Loucy (cell line): ENCODE results near the gene ABCA3.

ENCODE experiments used
- H2AFZ ChIP-seq: fragments of 200-600 bp; sonication (generic); 2 replicates; pipeline ENCODE4 v1.6.0; 2016; ENCODE audit warnings: antibody characterized with exemption, mild to moderate bottlenecking, low read length, moderate library complexity
- H3F3A ChIP-seq: fragments of 200-600 bp; 2 replicates; pipeline ENCODE4 v1.6.0; 2016; ENCODE audit warnings: antibody characterized with exemption, low read depth, mild to moderate bottlenecking
- H3K27me3 ChIP-seq: fragments of 200-600 bp; sonication (generic); 2 replicates; pipeline ENCODE4 v1.6.1; 2014; ENCODE audit warnings: low read length, mild to moderate bottlenecking; ENCODE audit not compliant: insufficient read depth, poor library complexity, severe bottlenecking
- H3K36me3 ChIP-seq: fragments of 200-600 bp; sonication (generic); 2 replicates; pipeline ENCODE4 v1.6.1; 2016; ENCODE audit warnings: low read length; ENCODE audit not compliant: insufficient read depth
- H3K4me1 ChIP-seq: fragments of 200-600 bp; sonication (generic); 2 replicates; pipeline ENCODE4 v1.5.1; 2014; ENCODE audit warnings: low read length, mild to moderate bottlenecking; ENCODE audit not compliant: insufficient read depth, poor library complexity, severe bottlenecking
- H3K4me2 ChIP-seq: fragments of 200-600 bp; sonication (generic); 2 replicates; pipeline ENCODE4 v1.6.0; 2014; ENCODE audit warnings: antibody characterized with exemption, low read length, low read depth, mild to moderate bottlenecking; ENCODE audit not compliant: poor library complexity, severe bottlenecking
- H3K4me3 ChIP-seq: fragments of 200-600 bp; sonication (generic); 2 replicates; pipeline ENCODE4 v1.5.1; 2014; ENCODE audit warnings: low read length, mild to moderate bottlenecking, mixed read lengths; ENCODE audit not compliant: poor library complexity, severe bottlenecking
- H3K79me2 ChIP-seq: fragments of 200-600 bp; sonication (generic); 2 replicates; pipeline ENCODE4 v1.6.1; 2014; ENCODE audit warnings: low read length; ENCODE audit not compliant: insufficient read depth
- H3K9ac ChIP-seq: fragments of 200-600 bp; sonication (generic); 2 replicates; pipeline ENCODE4 v1.6.0; 2014; ENCODE audit warnings: mild to moderate bottlenecking, low read depth, low read length, moderate library complexity; ENCODE audit not compliant: poor library complexity, severe bottlenecking
- H3K9me2 ChIP-seq: fragments of 200-600 bp; sonication (generic); replicated peaks from 2 replicates; pipeline ENCODE4 v1.6.1; 2016; ENCODE audit warnings: low read depth, low read length, mixed read lengths
- H3K9me3 ChIP-seq: fragments of 200-600 bp; sonication (generic); 2 replicates; pipeline ENCODE4 v1.6.1; 2014; ENCODE audit warnings: mild to moderate bottlenecking, antibody characterized with exemption, low read length, low read depth; ENCODE audit not compliant: insufficient read depth
- H4K20me1 ChIP-seq: fragments of 200-600 bp; sonication (generic); 2 replicates; pipeline ENCODE4 v1.6.0; 2014; ENCODE audit warnings: antibody characterized with exemption, low read length, mild to moderate bottlenecking; ENCODE audit not compliant: insufficient read depth, poor library complexity, severe bottlenecking
- CTCF ChIP-seq: fragments of 200-600 bp; sonication (generic); conservative IDR thresholded peaks from 2 replicates; pipeline ENCODE4 v1.5.1; 2014; ENCODE audit warnings: mild to moderate bottlenecking, antibody characterized with exemption, low read length
- EZH2phosphoT487 ChIP-seq: fragments of 200-600 bp; IDR thresholded peaks from 2 replicates; pipeline ENCODE4 v1.6.1; 2018; ENCODE audit warnings: antibody characterized with exemption, mild to moderate bottlenecking, moderate library complexity, borderline replicate concordance

ABCA3 gene

DNA sequence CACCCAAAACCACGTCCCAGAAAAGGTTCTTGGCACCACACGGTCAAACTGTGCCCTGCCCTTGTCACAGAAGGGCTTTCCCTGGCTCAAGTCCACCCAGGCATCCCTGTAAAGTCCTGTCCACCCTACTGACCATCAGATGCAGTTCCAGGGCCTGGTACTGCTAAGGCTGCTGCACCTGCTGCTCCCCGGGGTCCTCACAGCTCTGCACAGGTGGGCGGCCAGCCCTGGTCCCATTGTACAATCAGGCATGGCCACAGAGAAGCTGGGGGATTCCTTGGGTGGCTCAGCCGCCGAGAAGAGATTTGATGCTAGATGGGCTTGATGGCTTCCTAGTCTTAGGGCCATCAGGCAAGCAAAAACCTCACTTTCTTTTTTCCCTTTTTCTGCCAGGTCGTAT, 15.3 kb downstream of the ABCA3 start:
- Histone ChIP-seq H3K4me2 (no peak overlapping the region), H3K4me3 (no peak overlapping the region), H3K9ac (no peak overlapping the region)

GRCh38 chr16:2324296-2324859, 16.1 kb downstream of the ABCA3 start:
- H3K36me3 ChIP-seq = no peaks in the 10 kb centered on the region
- H2AFZ ChIP-seq = no peak overlapping the region
- no peak overlapping the region for H3K9ac ChIP-seq

More for the DNA sequence above, 15.3 kb downstream of the ABCA3 start:
- Histone ChIP-seq H3K27me3 (no peaks in the 10 kb centered on the region), H3K9me2 (no peaks in the 10 kb centered on the region), H2AFZ (no peak overlapping the region), H3K79me2 (no peaks in the 10 kb centered on the region), H3F3A (no peaks in the 10 kb centered on the region), H4K20me1 (no peaks in the 10 kb centered on the region), H3K4me1 (no peaks in the 10 kb centered on the region), H3K9me3 (no peaks in the 10 kb centered on the region), H3K36me3 (no peaks in the 10 kb centered on the region)
- TF ChIP-seq CTCF = no peak
- no peak for TF ChIP-seq EZH2phosphoT487

DNA sequence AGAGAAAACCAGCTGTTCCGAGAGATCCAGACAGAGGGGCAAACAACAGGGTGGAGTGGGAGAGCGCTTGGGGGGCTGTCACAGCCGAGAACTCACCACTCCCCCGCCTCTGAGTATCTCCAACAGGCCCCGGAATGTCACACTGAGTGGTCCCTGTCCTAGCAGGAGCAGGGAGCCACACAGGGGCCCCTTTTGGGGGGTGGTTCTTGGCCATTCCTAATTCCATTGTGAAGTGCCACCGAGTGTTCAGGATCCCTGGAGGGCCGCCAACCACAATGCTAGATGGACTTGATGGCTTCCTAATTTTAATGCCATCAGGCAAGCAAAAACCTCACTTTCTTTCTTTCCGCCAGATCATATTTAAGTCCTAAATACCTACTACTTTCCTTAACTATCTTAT, 16.8 kb downstream of the ABCA3 start:
- Histone ChIP-seq H2AFZ (no peak overlapping the region), H3K9me2 (no peaks in the 10 kb centered on the region), H3K4me3 (no peak overlapping the region), H3K9me3 (no peaks in the 10 kb centered on the region), H3F3A (no peaks in the 10 kb centered on the region), H3K4me2 (no peak overlapping the region), H3K36me3 (no peaks in the 10 kb centered on the region), H3K27me3 (no peaks in the 10 kb centered on the region), H3K4me1 (no peaks in the 10 kb centered on the region), H3K9ac (no peak overlapping the region), H3K79me2 (no peaks in the 10 kb centered on the region), H4K20me1 (no peaks in the 10 kb centered on the region)
- TF ChIP-seq EZH2phosphoT487 = no peak
- no peak for TF ChIP-seq CTCF

More at GRCh38 chr16:2324296-2324859, 16.1 kb downstream of the ABCA3 start:
- H4K20me1 ChIP-seq = no peaks in the 10 kb centered on the region
- H3K4me3 ChIP-seq = no peak overlapping the region
- H3K9me3 ChIP-seq = no peaks in the 10 kb centered on the region
- H3K4me2 ChIP-seq = no peak overlapping the region
- TF ChIP-seq CTCF = no peak
- TF ChIP-seq EZH2phosphoT487 = no peak
- no peaks in the 10 kb centered on the region for H3K4me1 ChIP-seq
- no peaks in the 10 kb centered on the region for H3K27me3 ChIP-seq
- H3F3A ChIP-seq = no peaks in the 10 kb centered on the region
- no peaks in the 10 kb centered on the region for H3K9me2 ChIP-seq
- no peaks in the 10 kb centered on the region for H3K79me2 ChIP-seq
